ENCODE results near the gene NENF.

- TF ChIP-seq EP300 (IDR thresholded peaks at IDR 0.05; ENCODE audit: borderline replicate concordance) (no peak), USF1 (IDR thresholded peaks at IDR 0.05) (no peak), RAD21 (IDR thresholded peaks at IDR 0.05; ENCODE audit: low read depth) (no peak), TAF1 (IDR thresholded peaks at IDR 0.05; ENCODE audit: low read depth) (no peak), EGR1 (IDR thresholded peaks at IDR 0.05) (no peak), MAX (IDR thresholded peaks at IDR 0.05) (no peak), FOXM1 (IDR thresholded peaks at IDR 0.05; ENCODE audit: borderline replicate concordance, low read depth) (no peak), CEBPB (IDR thresholded peaks at IDR 0.05) (no peak), CREB1 (IDR thresholded peaks at IDR 0.05; ENCODE audit: low read depth) (no peak), ZBTB7A (IDR thresholded peaks at IDR 0.05; ENCODE audit: low read depth) (no peak), YY1 (IDR thresholded peaks at IDR 0.05; ENCODE audit: low read depth) (no peak), TCF12 (IDR thresholded peaks at IDR 0.05; ENCODE audit: low read depth) (no peak)
- TF ChIP-seq, protein P1, sequence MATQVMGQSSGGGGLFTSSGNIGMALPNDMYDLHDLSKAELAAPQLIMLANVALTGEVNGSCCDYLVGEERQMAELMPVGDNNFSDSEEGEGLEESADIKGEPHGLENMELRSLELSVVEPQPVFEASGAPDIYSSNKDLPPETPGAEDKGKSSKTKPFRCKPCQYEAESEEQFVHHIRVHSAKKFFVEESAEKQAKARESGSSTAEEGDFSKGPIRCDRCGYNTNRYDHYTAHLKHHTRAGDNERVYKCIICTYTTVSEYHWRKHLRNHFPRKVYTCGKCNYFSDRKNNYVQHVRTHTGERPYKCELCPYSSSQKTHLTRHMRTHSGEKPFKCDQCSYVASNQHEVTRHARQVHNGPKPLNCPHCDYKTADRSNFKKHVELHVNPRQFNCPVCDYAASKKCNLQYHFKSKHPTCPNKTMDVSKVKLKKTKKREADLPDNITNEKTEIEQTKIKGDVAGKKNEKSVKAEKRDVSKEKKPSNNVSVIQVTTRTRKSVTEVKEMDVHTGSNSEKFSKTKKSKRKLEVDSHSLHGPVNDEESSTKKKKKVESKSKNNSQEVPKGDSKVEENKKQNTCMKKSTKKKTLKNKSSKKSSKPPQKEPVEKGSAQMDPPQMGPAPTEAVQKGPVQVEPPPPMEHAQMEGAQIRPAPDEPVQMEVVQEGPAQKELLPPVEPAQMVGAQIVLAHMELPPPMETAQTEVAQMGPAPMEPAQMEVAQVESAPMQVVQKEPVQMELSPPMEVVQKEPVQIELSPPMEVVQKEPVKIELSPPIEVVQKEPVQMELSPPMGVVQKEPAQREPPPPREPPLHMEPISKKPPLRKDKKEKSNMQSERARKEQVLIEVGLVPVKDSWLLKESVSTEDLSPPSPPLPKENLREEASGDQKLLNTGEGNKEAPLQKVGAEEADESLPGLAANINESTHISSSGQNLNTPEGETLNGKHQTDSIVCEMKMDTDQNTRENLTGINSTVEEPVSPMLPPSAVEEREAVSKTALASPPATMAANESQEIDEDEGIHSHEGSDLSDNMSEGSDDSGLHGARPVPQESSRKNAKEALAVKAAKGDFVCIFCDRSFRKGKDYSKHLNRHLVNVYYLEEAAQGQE (IDR thresholded peaks at IDR 0.05; ENCODE audit: low read depth) = no peak
Observed at GRCh38 chr1:212451416-212452322, 18.9 kb downstream of the NENF start.
